ENCODE results near the gene ZIC5. TPM values are rescaled to one million over a fixed set of nuclear protein-coding genes. Genes with fewer than 3 reads are reported as not detected.

ZIC5 gene
- polyA plus RNA-seq, 2 of the 4 experiments (the other 2 are of a cell fraction), result 2.8 to 3.1 TPM

- TF ChIP-seq POLR2AphosphoS2 (conservative IDR thresholded peaks at IDR 0.05; ENCODE audit: low read length), result no peak
- no peak for TF ChIP-seq FOXS1 (CRISPR knock-in tag; IDR thresholded peaks at IDR 0.05)
These were observed 5.0 kb upstream of the ZIC5 start (continued) for GRCh38 chr13:99976575-99976974.

- no peak for FAIRE-seq
- POLR2A ChIA-PET, result no interaction called here
- 89% methylated on average over 16 of the region's 19 CpGs for WGBS (ENCODE audit: missing lambda C conversion rate)
These were observed 4.1 kb upstream of the ZIC5 start for GRCh38 chr13:99975626-99976025.

GRCh38 chr13:99974939-99975561 lies 3.5 kb upstream of the ZIC5 start:
- ATAC-seq (no peak), FAIRE-seq (no peak), DNase-seq (ENCODE audit: low read depth in 1 of 2, low spot score in 1 of 2) (no peak)
- Histone ChIP-seq H3K9me3 (no peaks in the 10 kb centered on the region), H3K4me1 (peaks cover 4% of the 10 kb centered on the region; the same call in 2 of the 3 replicates), H3K4me2 (no peak overlapping the region), H3K27ac (no peak overlapping the region), H3K4me3 (no peak overlapping the region)
- 89% methylated on average over 19 of the region's 34 CpGs for WGBS (ENCODE audit: missing lambda C conversion rate)
- ChIA-PET CTCF (interaction anchor here (0.5 kb wide), 1 partner anchor 272 kb away, joined by 4 read pairs; no protein-coding TSS in a partner anchor), POLR2A (no interaction called here)
- TF ChIP-seq GATA3 (IDR thresholded peaks at IDR 0.05; ENCODE audit: borderline replicate concordance) (no peak), JUN (IDR thresholded peaks at IDR 0.05) (no peak), USF2 (IDR thresholded peaks at IDR 0.05) (no peak), MAFK (IDR thresholded peaks at IDR 0.05; ENCODE audit: partially characterized antibody) (no peak)
- TF ChIP-seq, protein P1, sequence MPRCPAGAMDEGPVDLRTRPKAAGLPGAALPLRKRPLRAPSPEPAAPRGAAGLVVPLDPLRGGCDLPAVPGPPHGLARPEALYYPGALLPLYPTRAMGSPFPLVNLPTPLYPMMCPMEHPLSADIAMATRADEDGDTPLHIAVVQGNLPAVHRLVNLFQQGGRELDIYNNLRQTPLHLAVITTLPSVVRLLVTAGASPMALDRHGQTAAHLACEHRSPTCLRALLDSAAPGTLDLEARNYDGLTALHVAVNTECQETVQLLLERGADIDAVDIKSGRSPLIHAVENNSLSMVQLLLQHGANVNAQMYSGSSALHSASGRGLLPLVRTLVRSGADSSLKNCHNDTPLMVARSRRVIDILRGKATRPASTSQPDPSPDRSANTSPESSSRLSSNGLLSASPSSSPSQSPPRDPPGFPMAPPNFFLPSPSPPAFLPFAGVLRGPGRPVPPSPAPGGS (IDR thresholded peaks at IDR 0.05), result no peak

More at GRCh38 chr13:99975626-99976025, 4.1 kb upstream of the ZIC5 start:
- CTCF ChIA-PET, result no interaction called here
- ATAC-seq (no peak), DNase-seq (ENCODE audit: low read depth in 1 of 2, low spot score in 1 of 2) (no peak)
- Histone ChIP-seq H3K27ac (no peak overlapping the region), H3K4me3 (no peak overlapping the region), H3K4me2 (no peak overlapping the region), H3K4me1 (peaks cover 4% of the 10 kb centered on the region; the same call in 2 of the 3 replicates), H3K9me3 (no peaks in the 10 kb centered on the region)
- TF ChIP-seq HOXB13 (CRISPR knock-in tag; IDR thresholded peaks at IDR 0.05; ENCODE audit: low read depth) (no peak), ZNF302 (CRISPR knock-in tag; IDR thresholded peaks at IDR 0.05) (no peak)
- TF ChIP-seq, protein P2, sequence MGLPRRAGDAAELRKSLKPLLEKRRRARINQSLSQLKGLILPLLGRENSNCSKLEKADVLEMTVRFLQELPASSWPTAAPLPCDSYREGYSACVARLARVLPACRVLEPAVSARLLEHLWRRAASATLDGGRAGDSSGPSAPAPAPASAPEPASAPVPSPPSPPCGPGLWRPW (IDR thresholded peaks at IDR 0.05), result no peak

DNA sequence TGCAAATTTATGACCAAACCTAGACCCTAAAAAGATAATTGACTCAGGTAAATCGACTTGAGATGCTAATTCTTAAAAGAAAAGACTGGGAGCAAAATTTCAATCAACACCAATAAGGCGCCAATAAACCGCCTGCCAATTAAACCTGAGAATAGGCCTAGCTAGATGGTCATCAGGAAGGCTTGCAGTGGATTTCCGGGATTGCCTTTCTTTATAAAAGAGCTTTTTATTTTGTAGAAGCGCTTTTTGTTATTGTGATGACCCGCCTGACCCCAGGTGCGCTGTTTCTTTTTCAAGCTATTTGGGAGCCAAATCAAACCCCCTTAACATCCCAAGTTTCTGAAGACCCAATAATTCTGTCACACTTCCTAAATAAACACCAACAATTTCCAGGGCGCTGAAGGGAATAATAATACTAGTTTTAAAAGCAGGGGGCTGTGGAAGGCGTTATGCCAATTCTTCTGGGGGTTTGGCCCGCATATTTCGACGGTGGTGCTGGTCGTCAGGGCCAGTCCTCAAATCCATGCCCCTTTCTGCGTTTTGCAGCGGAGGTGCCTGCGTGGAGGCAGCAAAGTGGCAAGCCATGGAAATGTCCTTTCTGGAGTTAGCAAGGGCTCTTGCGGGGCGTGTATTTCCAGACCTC lies 2.9 kb upstream of the ZIC5 start:
- H3K27ac ChIP-seq, result no peak overlapping the region
- ChIA-PET POLR2A (no interaction called here), CTCF (interaction anchor here (0.5 kb wide), 1 partner anchor 272 kb away, joined by 4 read pairs; no protein-coding TSS in a partner anchor)
- ATAC-seq (no peak), DNase-seq (ENCODE audit: low read depth in 1 of 2, low spot score in 1 of 2) (no peak), FAIRE-seq (no peak)
- TF ChIP-seq HMGXB4 (CRISPR knock-in tag; IDR thresholded peaks at IDR 0.05; ENCODE audit: borderline replicate concordance) (no peak), HOXA7 (CRISPR knock-in tag; IDR thresholded peaks at IDR 0.05) (no peak)
- no peak overlapping the region for H3K4me2 ChIP-seq
- WGBS (ENCODE audit: missing lambda C conversion rate), result 82% methylated on average over 18 of the region's 18 CpGs
- no peak overlapping the region for H3K4me3 ChIP-seq
- H3K9me3 ChIP-seq, result no peaks in the 10 kb centered on the region
- H3K4me1 ChIP-seq, result peaks cover 4% of the 10 kb centered on the region; the same call in 2 of the 3 replicates
